Right lobe of liver (tissue), 6 donors: ENCODE data around the gene MAGIX. TPM values are rescaled to one million over a fixed set of nuclear protein-coding genes. Genes with fewer than 3 reads are reported as not detected.

Experiments used
- ATAC-seq, 4 donors: fragments of 200-7000 bp; cut with Tn5 transposase; one replicate each; pipeline ENCODE4 v1.9.1; 2020; ENCODE audit warnings: mild to moderate bottlenecking in 4 of 4, moderate library complexity in 4 of 4
- DNase-seq, 3 donors: peaks; one replicate each; pipeline ENCODE4 v3.0.0-alpha.2; 2020
- H3K27ac ChIP-seq, 3 donors: fragments of 200-600 bp; one replicate each; pipeline ENCODE4 v1.8.0; 2022
- H3K27me3 ChIP-seq, 2 donors: fragments of 200-600 bp; one replicate each; pipeline ENCODE4 v1.8.0; 2022
- H3K36me3 ChIP-seq, 4 donors: fragments of 200-600 bp; sonication (generic) in 1 of 4; one replicate each; pipeline versions ENCODE4 v1.5.1 to v1.8.0; 2017 to 2022; ENCODE audit warnings: control low read depth in 1 of 4
- H3K4me1 ChIP-seq, 4 donors: fragments of 200-600 bp; sonication (generic) in 1 of 4; one replicate each; pipeline versions ENCODE4 v1.5.1 to v1.8.0; 2017 to 2022; ENCODE audit warnings: control low read depth in 1 of 4
- H3K4me3 ChIP-seq, 3 donors: fragments of 200-600 bp; one replicate each; pipeline ENCODE4 v1.8.0; 2022
- H3K9me3 ChIP-seq, 4 donors: fragments of 200-600 bp; sonication (generic) in 1 of 4; one replicate each; pipeline versions ENCODE4 v1.5.1 to v1.8.0; 2017 to 2022; ENCODE audit warnings: control low read depth in 1 of 4
- POLR2A ChIP-seq: fragments of 450-650 bp; IDR thresholded peaks from one replicate; pipeline ENCODE4 v1.6.1; 2017; ENCODE audit warnings: antibody characterized with exemption, mild to moderate bottlenecking
- WGBS: methylation state at CpG from one replicate; pipeline ENCODE4 v1.1.6; 2018; ENCODE audit warnings: low coverage, low lambda C conversion rate; ENCODE audit not compliant: insufficient coverage; ENCODE audit errors: missing lambda C conversion rate; 5-methylcytosine and 5-hydroxymethylcytosine counted together
- intact Hi-C, 2 donors: fragments of 100-400 bp; cut with DNase I; formaldehyde crosslinking; loops; one replicate each; pipeline versions ENCODE4 v1.11.2 to v1.14.1; 2022
- total RNA-seq, 6 experiments: library from RNA; depleted of rRNA in 2 of 6; stranded (reverse); fragments of >200 nt in 2 of 6; fragmentation: NEBNext Ultra II Directional in 3 of 6; extraction: Animal tissue kit (Norgen Biotek cat#: 25700) in 3 of 6; gene quantifications; one replicate each; pipeline versions ENCODE4 v1.1.0 to v1.2.4, GENCODE V29; 2016 to 2023
- TF ChIP-seq, protein P1 (sequence below), 4 donors: fragments of 200-600 bp in 3 of 4; fragments of 450-650 bp in 1 of 4; IDR thresholded peaks; one replicate each; pipeline versions ENCODE4 v1.5.1 to v1.8.0; 2016 to 2022; ENCODE audit warnings: antibody characterized with exemption in 4 of 4, mild to moderate bottlenecking in 2 of 4
- donor health status: DM: no; HTN: yes; CAD: no.
- donor health status: DM: no; HTN: no; CAD: no.
- donor health status: DM: no; HTN: no; CAD: no.
- donor health status: DM: no; HTN: yes; CAD: no.
- donor health status: DM: no; HTN: yes; CAD: no.

Gene MAGIX
- total RNA-seq, 6 experiments from 2014 or later: 8.8 to 24.0 (median 18.4) TPM

DNA sequence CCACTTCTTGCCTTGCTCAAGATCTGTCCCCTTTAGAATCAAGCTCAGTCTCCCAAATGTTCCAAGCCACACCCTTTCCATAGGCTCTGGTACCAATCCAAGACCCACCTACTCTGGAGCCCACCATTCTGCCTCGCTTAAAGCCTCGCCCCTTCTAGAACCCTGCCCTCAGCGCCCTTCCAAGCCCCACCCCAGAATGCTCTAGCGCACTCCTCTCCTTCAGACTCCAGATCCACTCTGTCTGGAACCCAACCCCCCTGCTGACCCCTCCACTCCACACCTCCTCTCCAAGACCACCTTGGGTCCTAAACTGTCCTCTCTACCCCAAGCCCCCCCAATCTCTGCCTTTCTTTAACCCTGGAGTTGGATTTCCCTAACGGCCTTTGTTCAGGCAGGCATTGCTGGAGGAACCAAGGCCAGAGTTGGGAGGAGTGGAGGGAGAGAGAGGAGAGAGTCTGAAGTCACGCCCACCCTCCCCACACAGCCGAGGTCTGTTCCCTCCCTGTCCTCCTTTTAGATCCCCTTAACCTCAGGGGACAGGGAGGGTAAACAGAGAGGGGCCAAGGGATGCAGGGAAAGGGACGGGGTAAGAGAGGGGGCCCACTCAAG lies 26.0 kb downstream of the MAGIX start:
- no peak for TF ChIP-seq POLR2A
- TF ChIP-seq, protein P1, sequence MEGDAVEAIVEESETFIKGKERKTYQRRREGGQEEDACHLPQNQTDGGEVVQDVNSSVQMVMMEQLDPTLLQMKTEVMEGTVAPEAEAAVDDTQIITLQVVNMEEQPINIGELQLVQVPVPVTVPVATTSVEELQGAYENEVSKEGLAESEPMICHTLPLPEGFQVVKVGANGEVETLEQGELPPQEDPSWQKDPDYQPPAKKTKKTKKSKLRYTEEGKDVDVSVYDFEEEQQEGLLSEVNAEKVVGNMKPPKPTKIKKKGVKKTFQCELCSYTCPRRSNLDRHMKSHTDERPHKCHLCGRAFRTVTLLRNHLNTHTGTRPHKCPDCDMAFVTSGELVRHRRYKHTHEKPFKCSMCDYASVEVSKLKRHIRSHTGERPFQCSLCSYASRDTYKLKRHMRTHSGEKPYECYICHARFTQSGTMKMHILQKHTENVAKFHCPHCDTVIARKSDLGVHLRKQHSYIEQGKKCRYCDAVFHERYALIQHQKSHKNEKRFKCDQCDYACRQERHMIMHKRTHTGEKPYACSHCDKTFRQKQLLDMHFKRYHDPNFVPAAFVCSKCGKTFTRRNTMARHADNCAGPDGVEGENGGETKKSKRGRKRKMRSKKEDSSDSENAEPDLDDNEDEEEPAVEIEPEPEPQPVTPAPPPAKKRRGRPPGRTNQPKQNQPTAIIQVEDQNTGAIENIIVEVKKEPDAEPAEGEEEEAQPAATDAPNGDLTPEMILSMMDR (IDR thresholded peaks at IDR 0.05): no peak
- no peak for DNase-seq
- Histone ChIP-seq H3K27ac (no peak overlapping the region), H3K9me3 (no peaks in the 10 kb centered on the region), H3K27me3 (no peaks in the 10 kb centered on the region), H3K4me3 (no peak overlapping the region), H3K36me3 (no peaks in the 10 kb centered on the region), H3K4me1 (no peaks in the 10 kb centered on the region)
- intact Hi-C loops: no loop called here
- no peak for ATAC-seq
- WGBS: 52% methylated on average over 8 of the region's 8 CpGs

DNA sequence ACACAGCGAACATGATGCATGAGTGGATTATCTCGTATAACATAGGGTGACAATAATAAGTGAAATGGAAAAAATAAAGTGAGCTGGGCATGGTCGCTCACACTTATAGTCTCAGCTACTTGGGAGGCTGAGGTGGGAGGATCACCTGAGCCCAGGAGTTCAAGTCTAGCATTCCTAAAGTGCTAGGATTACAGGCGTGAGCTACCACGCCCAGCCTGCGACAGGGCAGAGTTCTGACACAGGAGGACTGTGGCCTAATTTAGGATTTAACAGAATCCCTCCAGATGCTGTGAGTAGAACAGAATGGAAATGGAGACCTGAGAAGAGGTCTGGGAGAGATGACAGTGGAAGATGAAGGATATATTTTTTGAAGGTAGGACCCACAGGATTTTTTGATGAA lies 27.0 kb downstream of the MAGIX start:
- intact Hi-C loops: no loop called here
- WGBS: 62% methylated on average over 6 of the region's 6 CpGs

DNA sequence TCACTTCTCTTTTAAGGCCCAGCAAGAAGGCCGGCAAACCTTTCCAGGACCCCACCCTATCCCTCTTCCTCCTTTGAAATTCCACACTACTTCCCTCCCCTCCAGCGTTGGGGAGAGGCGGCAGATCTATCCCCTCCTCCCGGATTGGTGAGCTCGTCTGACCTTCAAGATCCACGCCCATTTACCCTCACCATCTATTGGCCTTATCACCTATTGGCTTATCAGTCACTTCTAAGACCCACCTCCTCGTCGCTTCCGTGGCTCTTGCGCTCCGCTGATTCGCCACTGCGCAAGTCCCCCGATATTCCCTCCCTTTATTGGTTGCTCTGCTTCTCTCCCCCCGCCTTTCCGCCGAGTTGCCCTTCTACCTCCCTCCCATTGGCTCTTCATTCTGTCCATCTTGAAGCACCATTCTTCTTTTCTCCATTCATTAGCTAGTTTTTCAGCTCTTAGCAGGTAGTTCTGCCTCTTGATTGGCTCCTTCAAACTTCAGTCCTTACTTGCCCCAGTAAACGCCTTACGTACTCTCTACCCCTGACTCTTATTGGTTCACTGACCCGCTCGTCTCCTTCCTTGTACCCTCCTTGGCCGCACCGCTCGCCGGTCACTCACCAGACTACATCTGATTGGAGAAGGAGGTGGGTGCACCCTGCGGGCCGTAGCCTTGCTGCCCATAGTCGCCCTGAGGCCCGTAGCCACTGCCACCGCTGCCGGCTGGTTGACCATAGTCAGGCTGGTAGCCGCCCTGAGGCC lies 28.4 kb downstream of the MAGIX start:
- Histone ChIP-seq H3K27me3 (no peaks in the 10 kb centered on the region), H3K27ac (peak overlapping the region; percentile 56 to 77 (median 62)), H3K36me3 (no peaks in the 10 kb centered on the region), H3K9me3 (no peaks in the 10 kb centered on the region), H3K4me3 (peak overlapping the region; percentile 51 to 68 (median 62)), H3K4me1 (no peaks in the 10 kb centered on the region)
- DNase-seq (peak; percentile 90 to 93 (median 93)), ATAC-seq (peak; percentile 79 to 91 (median 86))
- intact Hi-C loops: no loop called here
- WGBS: 41% methylated on average over 29 of the region's 32 CpGs
- TF ChIP-seq, protein P1 (IDR thresholded peaks at IDR 0.05): no peak
- TF ChIP-seq POLR2A: peak; percentile 83

More for the DNA sequence above, 27.0 kb downstream of the MAGIX start:
- TF ChIP-seq, protein P1 (IDR thresholded peaks at IDR 0.05): no peak
- TF ChIP-seq POLR2A: no peak
- ATAC-seq (no peak), DNase-seq (no peak)
- Histone ChIP-seq H3K36me3 (no peaks in the 10 kb centered on the region), H3K27ac (no peak overlapping the region), H3K27me3 (no peaks in the 10 kb centered on the region), H3K4me1 (no peaks in the 10 kb centered on the region), H3K4me3 (no peak overlapping the region), H3K9me3 (no peaks in the 10 kb centered on the region)

DNA sequence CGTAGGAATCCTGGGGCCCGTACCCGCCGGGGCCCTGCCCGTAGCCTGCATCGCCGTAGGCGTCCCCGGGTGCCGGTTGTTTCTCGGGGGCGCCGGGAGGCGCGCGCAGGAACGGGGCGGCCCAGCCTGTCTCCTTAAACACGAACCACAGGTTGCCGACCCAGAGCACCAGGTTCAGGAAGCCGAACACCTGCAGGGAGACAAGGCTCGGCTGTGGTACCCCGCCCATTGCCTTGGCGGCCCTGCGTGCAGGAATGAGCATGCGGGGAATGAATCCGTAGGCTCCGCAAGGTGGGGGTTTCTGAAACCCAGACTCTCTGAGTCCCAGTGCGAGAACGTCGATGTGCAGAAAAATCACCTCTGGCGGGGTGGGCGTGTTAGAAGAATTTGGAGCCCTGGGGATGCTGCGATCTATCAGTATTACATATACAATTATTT lies 29.0 kb downstream of the MAGIX start:
- ATAC-seq (no peak), DNase-seq (no peak)
- Histone ChIP-seq H3K27ac (peak overlapping the region; percentile 55 to 77 (median 62)), H3K4me3 (peak overlapping the region; percentile 51 to 68 (median 62)), H3K9me3 (no peaks in the 10 kb centered on the region), H3K36me3 (no peaks in the 10 kb centered on the region), H3K4me1 (no peaks in the 10 kb centered on the region), H3K27me3 (no peaks in the 10 kb centered on the region)
- TF ChIP-seq, protein P1 (IDR thresholded peaks at IDR 0.05): no peak
- no peak for TF ChIP-seq POLR2A
- intact Hi-C loops: no loop called here
- 34% methylated on average over 16 of the region's 34 CpGs for WGBS
